ENCODE data around the gene NCSTN.

Gene NCSTN

DNA sequence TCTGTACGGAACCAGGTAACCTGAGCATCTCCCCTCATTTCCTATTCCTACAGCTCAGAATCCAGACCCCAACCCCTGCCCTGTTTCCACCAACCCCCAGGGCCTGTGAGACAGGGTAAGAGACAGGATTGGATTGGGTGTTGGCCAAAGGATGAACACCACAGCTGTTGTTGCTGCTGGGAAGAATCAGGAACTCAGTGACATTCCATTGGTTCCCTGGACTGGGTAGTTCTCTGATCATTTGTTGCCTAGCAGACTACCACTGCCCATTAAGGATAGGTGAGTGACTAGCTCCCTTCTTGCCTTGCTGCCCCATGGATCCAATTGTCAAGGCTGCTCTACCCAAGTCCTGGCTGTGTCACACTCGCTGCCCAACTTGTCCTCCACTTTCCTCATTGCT is 10.0 kb downstream of the NCSTN start:
- no peak for DNase-seq

DNA sequence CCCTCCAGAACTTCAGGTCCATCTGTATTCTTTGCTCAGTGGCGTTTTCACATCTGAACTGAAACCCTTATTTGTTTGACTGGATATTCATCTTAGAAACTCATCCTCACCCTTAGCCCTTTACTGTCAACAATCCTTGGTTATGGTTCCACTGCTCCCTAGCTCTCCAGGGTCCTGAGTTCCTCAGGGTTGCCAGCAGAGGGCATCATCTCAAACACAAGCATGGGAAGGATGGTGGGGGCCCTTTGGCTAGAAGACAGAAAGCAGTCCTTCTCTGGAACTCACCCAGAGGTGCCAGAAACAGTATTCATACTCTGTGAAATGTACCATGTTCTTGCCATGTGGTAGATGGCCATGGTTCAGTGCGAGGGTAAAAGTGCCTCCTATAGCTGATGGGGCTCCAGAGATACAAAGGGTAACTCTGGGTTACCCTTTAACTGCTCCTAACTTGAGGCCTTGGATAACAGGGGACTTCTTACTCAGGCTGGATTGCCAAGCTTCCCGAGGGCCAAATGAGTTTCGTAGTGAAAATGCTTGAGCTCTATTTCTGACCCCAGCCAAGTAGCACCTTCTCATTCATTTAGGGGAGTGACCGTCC is 11.3 kb downstream of the NCSTN start:
- DNase-seq = no peak

DNA sequence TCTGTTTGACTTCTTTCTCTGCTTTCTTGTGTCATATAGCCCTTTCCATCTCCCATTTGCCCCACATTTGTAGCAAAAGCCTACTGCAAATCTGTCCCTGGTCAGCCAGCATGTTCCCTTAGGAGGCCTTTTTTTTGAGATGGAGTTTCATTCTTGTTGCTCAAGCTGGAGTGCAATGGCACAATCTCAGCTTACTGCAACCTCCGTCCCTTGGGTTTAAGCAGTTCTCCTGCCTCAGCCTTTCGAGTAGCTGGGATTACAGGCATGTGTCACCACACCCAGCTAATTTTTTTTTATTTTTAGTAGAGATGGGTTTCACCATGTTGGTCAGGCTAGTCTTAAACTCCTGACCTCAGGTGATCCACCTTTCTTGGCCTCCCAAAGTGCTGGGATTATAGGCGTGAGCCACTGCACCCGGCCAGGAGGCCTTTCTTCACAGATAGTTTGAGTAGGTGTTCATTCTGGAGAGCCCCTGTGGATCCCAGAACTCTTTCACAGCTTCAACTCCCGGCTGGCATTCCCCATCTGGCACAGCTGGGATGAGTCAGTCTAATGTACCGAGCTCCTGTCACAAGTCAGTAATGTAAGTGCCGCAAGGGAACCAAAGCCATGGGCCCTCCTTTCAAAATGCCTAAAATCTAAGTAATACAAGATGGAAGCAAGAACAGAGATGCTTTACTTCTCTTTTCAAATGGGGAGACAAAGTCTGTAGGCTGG is 14.3 kb downstream of the NCSTN start:
- no peak for DNase-seq

DNA sequence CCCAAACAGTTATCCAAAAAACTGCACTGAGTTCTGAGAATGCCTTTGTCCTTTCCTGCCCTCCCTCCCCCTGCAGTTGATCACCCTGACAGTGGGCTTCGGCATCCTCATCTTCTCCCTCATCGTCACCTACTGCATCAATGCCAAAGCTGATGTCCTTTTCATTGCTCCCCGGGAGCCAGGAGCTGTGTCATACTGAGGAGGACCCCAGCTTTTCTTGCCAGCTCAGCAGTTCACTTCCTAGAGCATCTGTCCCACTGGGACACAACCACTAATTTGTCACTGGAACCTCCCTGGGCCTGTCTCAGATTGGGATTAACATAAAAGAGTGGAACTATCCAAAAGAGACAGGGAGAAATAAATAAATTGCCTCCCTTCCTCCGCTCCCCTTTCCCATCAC is 14.9 kb downstream of the NCSTN start:
- no peak for DNase-seq

DNA sequence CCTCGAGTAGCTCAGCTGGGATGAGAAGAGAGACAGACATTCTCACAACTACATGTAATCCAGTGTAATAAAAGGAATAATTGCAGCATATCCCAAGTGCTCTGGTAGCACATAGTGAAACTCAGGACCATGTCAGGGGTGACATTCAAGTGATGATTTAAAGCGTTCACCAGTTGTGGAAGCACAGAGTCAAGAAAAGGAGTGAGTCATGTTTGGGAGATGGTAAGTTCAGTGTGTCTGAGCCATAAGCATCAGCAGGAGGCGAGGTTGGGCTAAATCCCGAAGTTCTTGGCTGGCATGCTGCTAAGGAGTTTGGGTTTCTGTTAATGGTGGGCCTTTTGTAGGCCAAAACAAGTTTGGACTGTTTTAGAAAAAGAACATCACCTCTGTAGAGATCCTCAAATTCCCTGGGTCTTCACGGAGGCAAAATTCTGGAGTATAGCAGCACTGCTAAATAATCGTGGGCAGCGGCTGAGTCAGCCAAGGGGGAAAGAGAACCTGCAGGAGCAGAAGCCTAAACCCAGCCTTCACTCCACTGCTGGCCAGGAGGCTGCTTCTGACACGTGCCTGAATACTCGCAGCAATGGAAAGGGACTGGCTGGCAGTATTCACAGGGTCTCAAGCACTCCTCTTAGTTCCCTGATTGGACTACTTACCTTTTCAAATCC is 16.5 kb downstream of the NCSTN start:
- no peak for DNase-seq

DNA sequence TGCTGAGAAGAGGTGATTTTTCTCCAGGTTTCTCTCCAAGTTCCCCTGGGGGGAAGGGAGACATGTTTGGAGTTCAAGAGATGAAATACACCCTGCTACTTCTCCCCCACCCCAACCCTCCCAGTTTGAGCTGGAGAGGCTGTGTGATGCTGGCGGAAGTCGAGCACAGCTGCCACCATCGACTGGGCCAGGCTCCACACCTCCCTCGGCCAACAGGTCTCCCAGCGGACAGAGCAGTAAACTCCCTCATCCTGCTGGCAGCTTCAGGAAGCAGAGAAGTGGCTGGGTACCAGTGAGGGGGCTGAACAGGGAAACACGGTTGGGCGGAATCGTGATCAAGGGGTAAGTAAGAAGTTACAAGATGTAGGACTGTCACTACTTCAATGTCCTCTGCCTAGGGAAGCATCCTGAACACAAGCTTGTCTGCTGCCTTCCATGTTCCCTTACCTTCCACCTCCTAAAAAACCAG is 17.1 kb downstream of the NCSTN start:
- DNase-seq = no peak

DNA sequence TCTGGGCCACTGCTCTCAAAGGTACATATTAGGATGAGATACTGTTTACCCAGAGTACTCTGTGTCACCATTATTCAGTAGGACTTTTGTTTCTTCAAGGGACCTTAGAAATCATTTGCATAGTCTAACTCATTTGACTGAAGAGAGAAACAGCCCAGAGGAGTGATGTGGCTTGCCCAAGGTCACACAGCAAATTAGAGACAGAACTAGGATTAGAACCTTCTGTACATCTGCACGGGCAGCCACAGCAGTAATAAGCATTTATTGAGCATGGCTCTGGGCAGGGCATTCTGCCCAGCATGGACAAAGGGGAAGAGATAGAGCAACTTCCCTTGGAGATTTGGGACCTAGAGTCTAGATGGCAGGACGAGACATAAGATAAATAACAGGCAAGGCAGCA is 18.0 kb downstream of the NCSTN start:
- no peak for DNase-seq

DNA sequence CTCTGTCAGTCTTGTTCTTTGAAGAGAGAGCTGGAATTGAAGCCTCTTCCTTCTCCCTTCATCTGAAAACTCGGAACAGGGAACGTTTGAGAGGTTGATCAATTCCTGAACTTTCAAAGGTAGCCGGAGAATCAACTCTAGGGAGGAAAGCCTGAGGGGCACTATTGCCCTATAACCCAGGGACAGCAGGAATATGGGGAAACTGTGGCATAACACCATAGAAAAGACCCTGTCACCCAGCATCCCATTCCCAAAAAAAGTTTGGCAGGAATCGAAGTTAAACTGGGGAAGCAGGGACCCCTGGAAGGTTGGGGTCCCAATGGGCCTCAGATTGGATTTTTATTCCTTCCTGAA is 18.6 kb downstream of the NCSTN start:
- no peak for DNase-seq

DNA sequence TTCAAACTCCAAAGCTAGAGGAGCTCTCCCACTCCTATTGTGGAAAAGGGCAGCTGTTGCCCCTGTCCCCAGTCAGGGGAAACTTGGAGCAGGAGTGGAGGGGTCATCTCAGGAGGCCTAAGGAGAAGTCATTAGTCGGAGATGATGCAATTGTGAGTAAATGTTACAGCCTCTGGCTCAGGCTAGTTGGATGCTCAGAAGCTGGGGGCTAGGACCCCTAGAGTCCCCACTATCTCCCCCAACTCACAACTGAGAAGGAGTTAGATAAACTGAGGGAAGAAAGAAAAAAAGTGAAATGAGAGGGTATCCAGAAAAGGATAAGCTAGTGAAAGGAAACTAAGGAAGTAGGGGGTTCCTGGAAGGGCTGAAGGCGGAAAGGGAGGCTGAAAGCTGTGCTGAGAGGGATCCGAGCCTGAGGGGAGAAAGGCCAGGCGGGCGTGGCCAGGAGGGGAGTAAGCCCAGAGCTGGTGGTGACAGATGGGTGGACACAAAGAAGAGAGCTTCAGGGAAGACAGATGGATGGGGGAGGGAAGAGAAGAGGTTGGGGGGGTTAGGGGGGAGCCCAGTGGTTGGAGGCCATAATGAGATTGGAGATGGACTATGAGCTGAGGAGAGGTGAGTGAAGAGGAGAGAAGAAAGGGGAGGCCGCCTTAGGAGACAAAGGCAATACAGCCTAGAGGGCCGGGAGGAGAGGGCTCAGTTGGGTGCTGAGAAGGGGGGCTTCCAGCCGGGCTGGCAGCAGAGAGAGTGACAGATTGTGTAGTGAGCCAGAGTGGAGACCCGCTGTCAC is 19.2 kb downstream of the NCSTN start:
- no peak for DNase-seq

DNA sequence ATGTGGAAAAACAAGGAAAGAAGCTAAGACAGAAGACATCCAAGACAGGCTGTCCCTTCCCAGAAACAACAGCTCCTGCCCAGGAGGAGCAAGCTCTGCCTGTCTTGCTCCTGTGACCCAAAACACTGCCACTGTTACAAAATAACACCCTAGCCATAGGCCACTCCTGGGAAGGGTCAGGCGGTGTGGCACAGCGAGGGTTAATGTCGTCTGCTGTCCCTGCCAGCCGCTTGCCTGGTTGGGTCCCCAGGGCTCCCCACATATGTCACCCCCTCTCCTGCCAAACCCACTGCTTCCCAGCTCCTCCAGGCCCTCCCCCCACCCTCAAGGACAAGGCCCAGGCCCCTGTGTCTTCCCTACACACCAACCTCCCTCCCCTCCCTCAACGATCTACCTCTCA is 19.8 kb downstream of the NCSTN start:
- no peak for DNase-seq

DNA sequence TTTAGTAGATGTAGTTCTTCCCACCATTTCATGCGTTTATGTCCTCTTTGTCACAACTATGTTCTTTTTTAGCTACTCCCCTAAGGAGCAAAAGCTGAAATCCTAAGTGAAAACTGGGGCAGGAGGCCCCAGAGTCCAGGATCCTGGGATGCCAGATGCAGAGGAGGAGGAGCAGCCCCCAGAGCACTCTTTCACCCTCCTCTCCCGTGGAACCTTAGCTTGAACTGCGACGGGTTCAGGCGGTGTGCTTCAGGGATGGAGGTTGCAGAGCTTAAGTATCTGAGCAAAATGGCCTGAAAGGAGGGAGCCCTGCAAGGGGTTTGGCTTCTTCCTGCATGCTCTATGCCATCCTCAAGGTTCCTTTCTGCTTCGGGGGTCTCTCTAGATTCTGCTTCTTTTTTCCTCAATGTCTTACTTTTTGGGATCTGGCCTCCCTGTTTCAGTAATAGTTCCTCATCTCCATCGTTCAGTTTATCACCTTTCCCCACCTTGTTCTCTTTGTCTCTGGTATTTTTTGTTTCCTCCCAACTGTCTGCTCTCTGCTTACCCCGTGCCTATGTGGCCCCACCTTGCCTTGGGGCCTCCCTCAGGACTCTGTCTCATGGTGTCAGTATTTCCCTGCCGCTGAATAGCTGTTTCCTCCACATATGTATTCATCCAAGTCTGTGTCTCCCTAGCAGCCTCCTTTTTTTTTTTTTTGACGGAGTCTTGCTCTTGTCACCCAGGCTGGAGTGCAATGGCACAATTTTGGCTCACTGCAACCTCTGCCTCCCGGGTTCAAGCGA is 21.0 kb downstream of the NCSTN start:
- no peak for DNase-seq

DNA sequence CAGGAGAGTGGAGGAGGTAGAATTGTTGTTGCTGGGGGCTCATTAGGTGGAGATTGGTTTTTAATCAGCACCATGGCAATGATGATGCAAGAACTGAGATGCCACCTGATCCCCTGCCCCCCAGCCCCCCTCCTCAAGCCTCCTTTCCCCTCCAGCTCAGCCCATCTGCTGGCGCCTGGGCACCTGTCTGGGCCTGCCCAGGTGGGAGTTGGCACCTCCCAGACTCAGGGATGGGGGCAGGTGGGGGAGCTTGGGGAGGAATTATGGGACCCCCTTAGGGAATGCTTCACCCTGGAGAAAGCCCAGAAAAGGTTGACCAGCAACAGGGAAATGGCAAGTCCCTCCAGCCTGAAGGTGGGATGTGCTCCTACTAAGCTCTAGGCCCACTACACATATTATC is 22.1 kb downstream of the NCSTN start:
- no peak for DNase-seq

DNA sequence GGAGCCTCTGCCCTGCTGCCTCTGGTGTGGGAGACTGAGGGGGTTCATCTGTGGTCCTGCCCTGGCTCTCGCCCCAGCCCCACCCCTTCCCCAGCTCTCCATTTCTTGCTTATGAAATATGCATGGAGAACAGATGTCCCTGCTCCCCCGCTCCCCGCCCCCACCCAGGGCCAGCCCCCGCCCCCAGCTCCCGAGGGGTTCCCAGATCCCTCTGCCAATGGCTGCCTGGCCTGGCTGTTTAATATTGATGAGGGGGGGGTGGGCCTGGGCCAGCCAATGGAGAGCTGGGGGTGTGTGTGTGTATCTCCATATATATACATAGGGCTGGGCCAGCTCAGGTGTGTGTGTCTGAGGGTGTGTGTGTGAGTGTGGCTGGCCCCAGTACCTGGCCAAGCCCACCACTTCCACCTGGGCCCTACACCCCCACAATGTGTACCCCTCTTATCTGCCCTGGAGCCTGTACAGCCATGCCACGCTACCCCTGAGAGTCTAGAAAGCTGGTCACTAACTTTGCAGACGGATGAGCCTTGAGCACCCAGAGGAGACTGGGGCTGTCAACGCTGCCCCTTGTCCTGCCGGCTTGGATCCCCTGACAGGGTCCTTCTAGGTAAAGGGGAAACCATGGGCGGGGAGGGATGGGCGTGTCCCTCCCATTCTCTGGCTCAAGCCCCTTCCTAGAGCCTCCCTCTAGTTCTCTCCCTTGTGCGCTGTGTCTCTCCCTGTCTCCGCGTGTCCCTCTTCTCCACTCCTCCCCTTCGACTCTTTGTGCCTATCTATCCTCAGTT is 23.7 kb downstream of the NCSTN start, which contains the start of gene NHLH1:
NHLH1 (plus strand) TSS at position 341 of the 785 bp plus-strand sequence. CDS start 3,661 bp downstream, outside the sequence.
- DNase-seq = no peak

DNA sequence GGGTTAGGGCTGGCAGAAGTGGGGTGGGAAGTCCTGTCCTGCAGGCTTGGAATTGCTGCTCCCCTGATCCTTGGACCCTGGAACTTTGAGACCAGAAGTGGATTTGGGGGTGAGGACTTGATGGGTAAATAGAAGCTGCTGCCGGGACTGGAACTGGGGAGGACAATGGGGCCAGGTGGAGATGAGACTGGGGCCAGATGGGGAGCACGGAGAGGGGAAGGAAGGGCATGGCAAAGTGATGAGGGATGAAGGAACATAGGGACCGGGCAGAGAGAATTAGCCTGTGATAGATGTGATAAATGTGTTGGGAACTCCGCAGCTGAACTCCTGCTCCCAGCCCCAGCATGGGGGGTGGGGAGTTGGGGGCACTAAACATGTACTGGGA is 24.3 kb downstream of the NCSTN start:
- DNase-seq = no peak

DNA sequence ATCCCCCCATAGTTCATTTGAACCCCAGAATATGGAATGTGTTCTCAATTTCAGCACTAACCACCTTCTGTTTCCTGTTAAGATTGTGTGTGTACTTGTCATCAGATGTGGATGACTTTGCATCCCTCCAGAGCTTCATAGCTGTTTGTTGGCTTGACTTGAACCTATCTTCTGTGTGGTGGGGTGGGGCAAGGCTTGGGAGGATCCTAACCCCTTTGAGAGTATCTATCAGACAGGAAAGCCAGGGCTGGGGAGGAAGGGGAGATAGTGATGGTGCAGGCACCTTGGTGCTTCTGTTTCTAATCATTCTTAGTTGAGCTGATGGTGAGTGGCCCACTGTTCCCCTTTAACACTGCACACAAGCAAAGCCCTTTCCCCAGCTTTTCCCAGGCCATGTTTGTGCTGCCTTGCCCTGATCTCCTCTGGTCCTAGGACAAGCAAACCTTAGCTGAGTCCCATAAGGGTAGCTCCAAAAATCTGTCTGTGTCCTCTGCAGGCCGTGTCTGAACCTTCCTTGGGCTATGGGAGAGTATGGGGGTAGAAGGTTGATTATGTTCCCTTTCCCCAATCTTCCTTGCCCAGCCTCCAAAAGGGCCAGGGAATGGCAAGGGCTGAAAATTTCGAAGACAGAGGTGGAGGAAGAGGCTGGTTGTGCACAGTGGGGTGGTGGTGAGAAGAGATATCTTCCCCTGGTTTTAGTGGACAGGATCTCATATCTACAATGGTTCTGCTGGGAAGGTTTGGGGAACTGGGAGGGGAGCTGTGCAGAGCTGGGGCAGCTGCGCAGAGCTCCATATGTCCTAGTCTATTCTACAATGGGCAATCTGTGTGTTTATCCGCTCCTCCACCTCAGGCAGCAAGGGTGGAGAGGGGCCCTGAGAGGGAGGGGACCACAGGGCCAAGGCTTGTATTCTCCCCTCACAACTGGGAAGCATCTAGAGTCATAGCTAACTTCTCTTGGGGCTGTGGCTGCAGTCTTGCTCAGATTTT is 25.0 kb downstream of the NCSTN start:
- DNase-seq = no peak

DNA sequence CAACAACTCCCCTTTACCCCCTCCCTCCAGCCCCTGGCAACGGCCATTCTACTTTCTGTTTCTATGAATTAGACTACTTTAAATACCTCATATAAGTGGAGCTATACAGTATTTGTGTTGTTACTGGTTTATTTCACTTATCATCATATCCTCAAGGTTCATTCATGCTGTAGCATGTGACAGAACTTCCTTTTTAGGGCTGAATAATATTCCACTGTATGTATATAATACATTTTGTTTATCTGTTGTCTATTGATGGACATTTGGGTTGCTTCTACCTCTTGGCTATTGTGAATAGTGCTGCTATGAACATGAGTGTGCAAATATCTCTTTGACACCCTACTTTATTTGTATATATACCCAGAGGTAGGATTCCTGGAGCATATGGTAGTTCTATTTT is 25.9 kb downstream of the NCSTN start:
- DNase-seq = no peak

DNA sequence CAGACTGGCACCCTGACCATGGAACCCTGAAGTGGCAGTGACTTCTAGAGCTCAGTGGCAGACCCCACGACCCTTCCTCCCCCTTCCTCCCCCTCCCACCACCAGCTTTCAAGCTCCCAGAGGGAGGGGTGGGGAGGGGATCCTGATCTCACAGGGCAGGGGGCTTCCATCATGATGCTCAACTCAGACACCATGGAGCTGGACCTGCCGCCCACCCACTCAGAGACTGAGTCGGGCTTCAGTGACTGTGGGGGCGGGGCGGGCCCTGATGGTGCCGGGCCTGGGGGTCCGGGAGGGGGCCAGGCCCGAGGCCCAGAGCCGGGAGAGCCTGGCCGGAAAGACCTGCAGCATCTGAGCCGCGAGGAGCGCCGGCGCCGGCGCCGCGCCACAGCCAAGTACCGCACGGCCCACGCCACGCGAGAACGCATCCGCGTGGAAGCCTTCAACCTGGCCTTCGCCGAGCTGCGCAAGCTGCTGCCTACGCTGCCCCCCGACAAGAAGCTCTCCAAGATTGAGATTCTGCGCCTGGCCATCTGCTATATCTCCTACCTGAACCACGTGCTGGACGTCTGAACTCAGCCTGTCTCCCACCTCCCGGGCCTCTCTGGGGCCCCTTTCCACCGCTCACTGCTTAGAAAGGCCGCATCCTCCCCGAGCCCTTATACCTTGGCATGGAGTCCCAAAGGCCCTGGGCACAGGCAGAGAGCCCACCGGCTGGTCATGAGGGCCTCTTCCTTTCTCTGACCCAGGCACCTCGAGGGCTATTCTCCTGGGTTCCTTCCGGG is 27.6 kb downstream of the NCSTN start:
- no peak for DNase-seq

DNA sequence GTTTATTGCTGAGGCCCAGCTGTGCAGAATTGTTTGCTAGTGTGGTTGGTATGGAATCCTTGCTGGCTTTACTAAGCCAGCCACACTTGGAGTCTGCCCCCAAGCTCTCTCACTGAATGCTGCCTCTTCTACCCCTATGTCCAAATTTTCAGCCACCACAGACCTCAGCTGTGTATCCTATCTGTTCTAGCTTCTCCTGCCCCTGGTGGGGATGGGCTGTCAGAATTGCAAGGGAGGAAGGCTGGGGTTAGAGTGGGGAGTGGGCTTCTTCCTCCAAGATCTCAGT is 28.1 kb downstream of the NCSTN start:
- no peak for DNase-seq

DNA sequence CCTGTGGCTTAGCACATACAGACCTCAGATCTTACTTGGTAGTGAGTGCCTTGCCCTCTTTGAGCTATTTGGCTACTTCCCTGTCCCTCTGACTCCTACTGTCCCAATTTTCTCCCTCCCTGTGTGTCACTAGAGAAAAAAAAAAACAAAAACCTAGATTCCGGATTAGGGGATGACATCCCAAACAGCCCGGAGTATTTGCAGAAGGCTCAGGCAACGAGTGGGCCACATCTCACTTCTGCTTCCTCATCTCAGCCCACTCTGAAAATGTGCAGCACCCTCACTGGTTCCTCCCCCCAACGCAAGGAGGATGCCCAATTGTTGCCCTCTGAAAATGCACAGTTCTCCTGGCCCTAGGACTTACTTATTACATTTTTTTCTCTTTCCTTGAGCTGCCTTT is 28.6 kb downstream of the NCSTN start:
- DNase-seq = no peak

DNA sequence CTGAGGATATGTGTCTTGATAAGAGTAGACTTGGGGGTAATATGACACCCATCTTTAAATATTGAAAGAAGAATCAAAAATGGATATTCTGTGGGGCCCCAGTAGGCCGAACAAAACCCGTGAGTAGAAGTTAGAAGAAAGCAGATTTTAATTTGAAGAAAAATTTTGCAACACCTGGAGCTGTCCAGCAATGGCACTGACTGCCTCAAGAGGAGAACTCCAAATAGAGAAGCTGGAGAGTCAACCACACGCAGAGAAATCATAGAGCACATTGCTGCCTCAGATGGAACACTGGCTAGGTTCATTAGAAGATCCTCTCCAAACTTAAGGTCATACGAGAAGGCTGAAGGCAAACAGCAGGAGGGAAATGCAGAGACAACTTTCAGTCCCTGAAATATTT is 30.5 kb downstream of the NCSTN start:
- no peak for DNase-seq
